Trophoblast cell (in vitro differentiated cells and primary cell): Measurements from ENCODE around the gene CPEB3.

Source experiments
- DNase-seq, 2 donors: peaks; one replicate each; pipeline ENCODE4 v3.0.0-alpha.2; 2016
- H2AFZ ChIP-seq: 2 replicates; pipeline ENCODE4 v1.6.1; 2013; ENCODE audit warnings: low read length, moderate library complexity, mild to moderate bottlenecking; ENCODE audit not compliant: insufficient read depth, poor library complexity
- H2AK5ac ChIP-seq: 2 replicates; pipeline ENCODE4 v1.6.1; 2013; ENCODE audit warnings: mild to moderate bottlenecking, low read length
- H2BK120ac ChIP-seq: 2 replicates; pipeline ENCODE4 v1.6.1; 2013; ENCODE audit warnings: low read length, mild to moderate bottlenecking, moderate library complexity; ENCODE audit not compliant: insufficient read depth, poor library complexity
- H2BK12ac ChIP-seq: 2 replicates; pipeline ENCODE4 v1.6.1; 2013; ENCODE audit warnings: mild to moderate bottlenecking, low read length, moderate library complexity
- H2BK5ac ChIP-seq: 2 replicates; pipeline ENCODE4 v1.6.1; 2013; ENCODE audit warnings: low read length, low read depth, moderate library complexity, mild to moderate bottlenecking; ENCODE audit not compliant: poor library complexity
- H3K14ac ChIP-seq: 2 replicates; pipeline ENCODE4 v1.6.1; 2013; ENCODE audit warnings: mild to moderate bottlenecking, low read length
- H3K18ac ChIP-seq: 2 replicates; pipeline ENCODE4 v1.6.1; 2013; ENCODE audit warnings: mild to moderate bottlenecking, low read length
- H3K23ac ChIP-seq: 2 replicates; pipeline ENCODE4 v1.6.1; 2013; ENCODE audit warnings: low read length
- H3K27ac ChIP-seq: 2 replicates; pipeline ENCODE4 v1.5.1; 2013; ENCODE audit warnings: low read depth, mild to moderate bottlenecking, inconsistent platforms, low read length, moderate library complexity
- H3K27me3 ChIP-seq: 2 replicates; pipeline ENCODE4 v1.6.1; 2013; ENCODE audit warnings: inconsistent platforms, mild to moderate bottlenecking, low read length, moderate library complexity; ENCODE audit not compliant: insufficient read depth
- H3K36me3 ChIP-seq, 2 experiments: 1 replicate in 1 of 2; 2 replicates in 1 of 2; pipeline ENCODE4 v1.6.1; 2013; ENCODE audit warnings: low read length in 2 of 2, mild to moderate bottlenecking in 2 of 2, moderate library complexity in 1 of 2; ENCODE audit not compliant: insufficient read depth in 2 of 2, control insufficient read depth in 1 of 2
- H3K4ac ChIP-seq: 2 replicates; pipeline ENCODE4 v1.6.1; 2013; ENCODE audit warnings: low read depth, mild to moderate bottlenecking, low read length, moderate library complexity
- H3K4me1 ChIP-seq, 2 experiments: 1 replicate in 1 of 2; 2 replicates in 1 of 2; pipeline ENCODE4 v1.6.1; 2013; ENCODE audit warnings: low read length in 2 of 2, mild to moderate bottlenecking in 2 of 2, moderate library complexity in 1 of 2; ENCODE audit not compliant: insufficient read depth in 2 of 2, control insufficient read depth in 1 of 2
- H3K4me2 ChIP-seq: 2 replicates; pipeline ENCODE4 v1.6.1; 2013; ENCODE audit warnings: inconsistent platforms, mild to moderate bottlenecking, low read length, moderate library complexity
- H3K4me3 ChIP-seq: 2 replicates; pipeline ENCODE4 v1.5.1; 2013; ENCODE audit warnings: mild to moderate bottlenecking, low read depth, low read length, inconsistent platforms
- H3K79me1 ChIP-seq: one replicate; pipeline ENCODE4 v1.6.1; 2013; ENCODE audit warnings: low read length
- H3K79me2 ChIP-seq: 2 replicates; pipeline ENCODE4 v1.6.1; 2013; ENCODE audit warnings: low read length, mild to moderate bottlenecking; ENCODE audit not compliant: control insufficient read depth, insufficient read depth, poor library complexity
- H3K9ac ChIP-seq: 2 replicates; pipeline ENCODE4 v1.6.1; 2013; ENCODE audit warnings: mild to moderate bottlenecking, low read length
- H3K9me3 ChIP-seq: 2 replicates; pipeline ENCODE4 v1.6.1; 2013; ENCODE audit warnings: low read depth, mild to moderate bottlenecking, control low read depth, inconsistent platforms, low read length; ENCODE audit not compliant: insufficient read depth
- H4K12ac ChIP-seq: 2 replicates; pipeline ENCODE4 v1.6.1; 2013; ENCODE audit warnings: low read depth, mild to moderate bottlenecking, low read length, moderate library complexity
- H4K8ac ChIP-seq: 2 replicates; pipeline ENCODE4 v1.6.1; 2013; ENCODE audit warnings: low read depth, mild to moderate bottlenecking, low read length, moderate library complexity
- H4K91ac ChIP-seq: one replicate; pipeline ENCODE4 v1.6.1; 2013; ENCODE audit warnings: low read depth, mild to moderate bottlenecking, low read length, moderate library complexity
- WGBS: extraction: QIAGEN DNeasy Blood & Tissue Kit; methylation state at CpG from one replicate; pipeline ENCODE4 v1.1.7; 2013; ENCODE audit warnings: missing lambda C conversion rate; ENCODE audit not compliant: insufficient read length, insufficient coverage; ENCODE audit errors: extremely low coverage; 5-methylcytosine and 5-hydroxymethylcytosine counted together

CPEB3 gene

DNA sequence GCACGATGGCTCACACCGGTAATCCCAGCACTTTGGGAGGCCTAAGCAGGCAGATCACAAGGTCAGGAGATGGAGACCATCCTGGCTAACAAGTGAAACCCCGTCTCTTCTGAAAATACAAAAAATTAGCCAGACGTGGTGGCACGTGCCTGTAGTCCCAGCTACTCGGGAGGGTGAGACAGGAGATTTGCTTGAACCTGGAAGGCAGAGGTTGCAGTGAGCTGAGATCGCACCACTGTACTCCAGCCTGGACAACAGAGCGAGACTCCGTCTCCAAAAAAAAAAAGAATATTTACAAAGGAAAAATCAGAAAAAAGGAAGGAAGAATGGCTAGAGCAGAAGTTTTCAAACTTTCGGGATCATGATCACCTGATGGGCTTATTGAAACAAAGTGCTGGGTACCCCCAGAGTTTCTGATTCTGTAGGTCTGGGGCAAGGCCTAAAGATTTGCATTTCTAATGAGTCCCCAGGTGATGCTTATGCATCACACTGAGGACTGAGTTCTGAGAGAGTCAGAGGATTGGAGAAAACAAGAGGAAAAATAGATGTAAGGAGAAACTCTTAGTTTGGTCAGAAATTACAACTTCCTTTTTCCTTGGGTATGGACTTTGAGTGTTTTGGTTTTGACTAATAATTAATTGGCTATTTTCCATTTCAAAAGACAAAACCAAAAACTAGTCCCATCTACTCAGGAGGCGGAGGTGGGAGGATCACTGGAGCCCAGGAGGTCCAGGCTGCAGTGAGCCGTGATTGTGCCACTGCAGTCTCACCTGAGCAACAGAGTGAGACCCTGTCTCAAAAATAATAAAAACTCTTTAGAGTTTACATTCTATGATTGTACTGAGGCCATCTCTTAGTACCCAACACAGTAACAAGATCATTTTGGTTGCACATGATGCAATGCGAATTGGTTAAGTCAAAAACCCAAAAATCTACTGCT, 14.5 kb upstream of the CPEB3 start:
- no peak overlapping the region for H4K91ac ChIP-seq
- no peak overlapping the region for H2BK5ac ChIP-seq
- H3K4me1 ChIP-seq, result peaks cover 0 to 2% of the 10 kb centered on the region in 2 experiments
- H2AFZ ChIP-seq, result no peak overlapping the region
- H4K12ac ChIP-seq, result no peak overlapping the region
- H3K9me3 ChIP-seq, result no peaks in the 10 kb centered on the region
- no peak overlapping the region for H3K18ac ChIP-seq
- H3K23ac ChIP-seq, result no peak overlapping the region
- no peak overlapping the region for H3K9ac ChIP-seq
- H2BK120ac ChIP-seq, result no peak overlapping the region
- no peak overlapping the region for H4K8ac ChIP-seq
- peak overlapping the region; percentile 55 for H3K4ac ChIP-seq
- no peak overlapping the region for H3K4me3 ChIP-seq
- no peak overlapping the region for H3K4me2 ChIP-seq
- H2AK5ac ChIP-seq, result no peak overlapping the region
- no peaks in the 10 kb centered on the region for H3K79me1 ChIP-seq
- no peak overlapping the region for H2BK12ac ChIP-seq
- peaks cover 2% of the 10 kb centered on the region for H3K79me2 ChIP-seq
- H3K27ac ChIP-seq, result no peak overlapping the region
- no peak for DNase-seq
- H3K36me3 ChIP-seq, result peaks cover 0 to 2% of the 10 kb centered on the region in 2 experiments
- no peak overlapping the region for H3K14ac ChIP-seq
- H3K27me3 ChIP-seq, result no peaks in the 10 kb centered on the region
- WGBS, result no CpG with 5 or more reads among the region's 13 CpGs

DNA sequence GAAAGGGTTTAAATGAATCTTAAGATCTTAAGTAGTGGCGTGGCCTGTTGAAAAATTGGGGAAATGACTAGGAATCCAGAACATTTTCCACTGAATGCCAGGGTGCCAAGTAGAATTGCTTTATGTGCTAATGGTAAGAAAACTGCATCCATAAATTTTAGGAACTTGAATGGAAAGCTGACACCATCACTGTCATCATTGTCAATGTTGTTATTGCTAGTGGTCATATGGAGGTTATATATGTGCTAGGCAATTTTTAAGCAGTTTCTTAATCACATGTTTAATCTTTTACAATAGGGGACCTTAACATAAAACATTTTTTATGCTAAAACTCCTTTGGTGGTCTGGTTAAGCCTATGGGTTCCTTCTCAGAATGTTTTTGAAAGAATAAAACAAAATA, 13.2 kb upstream of the CPEB3 start:
- Histone ChIP-seq H2BK12ac (no peak overlapping the region), H2AK5ac (no peak overlapping the region), H2BK5ac (no peak overlapping the region), H3K79me1 (no peaks in the 10 kb centered on the region), H3K36me3 (peaks cover 0 to 2% of the 10 kb centered on the region in 2 experiments), H3K4me3 (no peak overlapping the region), H3K4me2 (no peak overlapping the region), H3K27ac (no peak overlapping the region), H2AFZ (no peak overlapping the region), H3K4ac (no peak overlapping the region), H4K91ac (no peak overlapping the region), H3K9me3 (no peaks in the 10 kb centered on the region), H4K8ac (no peak overlapping the region), H3K23ac (no peak overlapping the region), H3K9ac (no peak overlapping the region), H3K79me2 (peaks cover 2% of the 10 kb centered on the region), H3K4me1 (peaks cover 0 to 2% of the 10 kb centered on the region in 2 experiments), H2BK120ac (no peak overlapping the region), H3K18ac (no peak overlapping the region), H3K14ac (no peak overlapping the region), H4K12ac (no peak overlapping the region), H3K27me3 (no peaks in the 10 kb centered on the region)
- 100% methylated on average over 1 of the region's 1 CpG for WGBS
- no peak for DNase-seq

DNA sequence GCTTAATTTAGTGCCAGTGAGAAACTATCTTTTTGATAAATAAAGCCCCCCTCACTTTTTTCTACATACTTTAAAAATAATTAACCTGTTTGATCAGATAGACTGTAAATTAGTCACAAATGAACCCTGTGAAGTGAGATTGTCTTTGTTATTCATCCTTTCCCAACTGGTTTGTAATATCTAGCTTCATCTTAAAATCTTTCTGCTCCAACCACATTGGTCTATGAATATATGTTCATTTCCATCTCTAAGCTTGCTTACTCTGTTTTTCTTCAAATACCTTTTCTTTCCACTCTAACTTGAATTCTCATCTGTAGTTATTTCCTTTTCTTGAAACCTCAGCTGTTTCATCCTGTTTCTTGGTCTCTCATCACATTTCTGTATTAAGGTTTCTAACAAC, 12.2 kb upstream of the CPEB3 start:
- H3K23ac ChIP-seq, result no peak overlapping the region
- H2AK5ac ChIP-seq, result no peak overlapping the region
- H3K27me3 ChIP-seq, result no peaks in the 10 kb centered on the region
- H3K4me3 ChIP-seq, result no peak overlapping the region
- H4K12ac ChIP-seq, result no peak overlapping the region
- H3K4me1 ChIP-seq, result peaks cover 0 to 1% of the 10 kb centered on the region in 2 experiments
- H3K14ac ChIP-seq, result no peak overlapping the region
- H3K79me1 ChIP-seq, result no peaks in the 10 kb centered on the region
- H3K36me3 ChIP-seq, result peaks cover 0 to 2% of the 10 kb centered on the region in 2 experiments
- H3K27ac ChIP-seq, result no peak overlapping the region
- H2BK5ac ChIP-seq, result no peak overlapping the region
- H2BK12ac ChIP-seq, result no peak overlapping the region
- peaks cover 2% of the 10 kb centered on the region for H3K79me2 ChIP-seq
- no peak overlapping the region for H3K9ac ChIP-seq
- no peak overlapping the region for H2BK120ac ChIP-seq
- no peak overlapping the region for H3K18ac ChIP-seq
- no peak for DNase-seq
- no peak overlapping the region for H2AFZ ChIP-seq
- H3K4ac ChIP-seq, result no peak overlapping the region
- no peak overlapping the region for H4K91ac ChIP-seq
- no peak overlapping the region for H3K4me2 ChIP-seq
- no peaks in the 10 kb centered on the region for H3K9me3 ChIP-seq
- no peak overlapping the region for H4K8ac ChIP-seq

GRCh38 chr10:92298487-92298886, 7.6 kb upstream of the CPEB3 start:
- H2BK5ac ChIP-seq, result no peak overlapping the region
- H3K9me3 ChIP-seq, result no peaks in the 10 kb centered on the region
- no peak overlapping the region for H3K18ac ChIP-seq
- H3K23ac ChIP-seq, result no peak overlapping the region
- peak overlapping the region; percentile 59 for H3K4ac ChIP-seq
- H3K27ac ChIP-seq, result no peak overlapping the region
- no peak overlapping the region for H4K91ac ChIP-seq
- DNase-seq, result no peak
- no CpG with 5 or more reads among the region's 6 CpGs for WGBS
- H3K4me3 ChIP-seq, result no peak overlapping the region
- H3K4me1 ChIP-seq, result no peaks in the 10 kb centered on the region
- H2AFZ ChIP-seq, result no peak overlapping the region
- no peak overlapping the region for H3K4me2 ChIP-seq
- H2BK12ac ChIP-seq, result no peak overlapping the region
- peaks cover 8% of the 10 kb centered on the region for H3K79me2 ChIP-seq
- H2AK5ac ChIP-seq, result no peak overlapping the region
- H4K12ac ChIP-seq, result no peak overlapping the region
- H3K9ac ChIP-seq, result no peak overlapping the region
- no peaks in the 10 kb centered on the region for H3K79me1 ChIP-seq
- no peak overlapping the region for H2BK120ac ChIP-seq
- H4K8ac ChIP-seq, result no peak overlapping the region
- no peaks in the 10 kb centered on the region for H3K27me3 ChIP-seq
- H3K14ac ChIP-seq, result no peak overlapping the region
- H3K36me3 ChIP-seq, result peaks cover 3 to 9% of the 10 kb centered on the region in 2 experiments
